Raji (cell line): ENCODE measurements around the gene PSMC6.
A peak's percentile ranks its signal among the peaks of the same experiment; 100 is the strongest.

Experiments
- POLR2A ChIP-seq: IDR thresholded peaks from 2 replicates; pipeline ENCODE4 v1.6.1; 2011; ENCODE audit warnings: low read depth, low read length, control low read depth; ENCODE audit not compliant: insufficient read depth

The PSMC6 gene

DNA sequence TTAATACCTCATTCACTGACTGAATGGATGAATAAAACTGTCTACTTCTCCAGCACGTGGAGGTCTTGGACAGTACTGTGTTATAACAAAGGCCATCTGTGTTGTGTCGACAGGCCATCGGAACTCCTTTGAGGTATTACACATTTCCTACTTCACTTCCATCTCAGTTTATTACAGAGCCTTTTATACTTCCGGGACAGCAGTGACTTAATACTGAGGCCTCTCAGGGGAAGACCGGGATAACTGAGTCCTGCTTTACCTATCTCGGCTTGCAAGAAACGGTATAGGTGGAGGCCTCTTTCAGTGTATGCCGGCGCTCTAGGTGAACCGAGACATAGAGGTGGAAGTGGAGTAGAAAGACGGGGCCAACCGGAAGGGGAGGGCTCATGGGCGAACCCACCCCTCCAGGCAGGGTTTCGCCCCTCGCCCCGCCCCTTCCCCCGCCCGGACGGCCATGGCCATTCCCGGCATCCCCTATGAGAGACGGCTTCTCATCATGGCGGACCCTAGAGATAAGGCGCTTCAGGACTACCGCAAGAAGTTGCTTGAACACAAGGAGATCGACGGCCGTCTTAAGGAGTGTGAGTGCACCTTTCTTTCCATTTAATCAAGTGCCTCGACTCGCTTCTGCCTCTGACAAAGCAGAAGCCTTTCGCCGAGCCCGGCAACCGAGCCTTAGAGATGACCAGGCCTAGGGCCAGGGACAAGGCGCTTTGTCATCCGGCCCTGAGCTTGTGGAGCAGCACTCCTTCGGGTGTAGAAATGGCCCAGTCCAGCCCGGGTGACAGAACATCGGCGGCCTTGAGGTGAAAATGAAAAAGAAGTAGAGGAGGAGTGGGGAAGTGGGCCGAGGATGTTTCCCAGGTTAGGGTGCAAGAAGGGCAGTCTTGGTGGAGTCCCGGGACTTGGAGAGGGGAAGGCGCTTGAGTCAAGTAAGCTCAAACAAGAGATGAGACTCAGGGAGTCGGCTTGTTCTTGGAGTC is at the start of gene PSMC6:
Gene PSMC6 (plus strand): TSS at position 477 of the 983 bp plus-strand sequence. CDS start 20 bp downstream, at position 497.
- peak; percentile 98 for TF ChIP-seq POLR2A

DNA sequence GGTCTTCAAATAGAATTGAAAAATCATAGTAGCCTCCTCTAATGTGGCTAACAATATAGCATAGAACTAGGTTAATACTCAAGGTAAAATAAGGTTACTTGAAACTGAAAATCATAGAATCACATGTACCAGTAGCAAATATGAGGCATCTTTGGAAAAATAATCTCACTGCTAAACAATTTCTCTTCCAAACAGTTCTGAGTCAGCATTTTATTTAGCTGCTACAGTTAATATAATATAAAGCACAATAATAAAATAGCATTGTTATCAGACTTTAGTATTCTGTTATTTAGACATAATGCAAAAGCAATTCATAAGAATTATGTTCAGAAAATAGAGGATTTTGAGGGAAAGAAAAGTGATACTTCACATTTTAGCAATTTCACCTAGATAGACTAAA is 46.7 kb upstream of the PSMC6 start:
- TF ChIP-seq POLR2A: no peak

DNA sequence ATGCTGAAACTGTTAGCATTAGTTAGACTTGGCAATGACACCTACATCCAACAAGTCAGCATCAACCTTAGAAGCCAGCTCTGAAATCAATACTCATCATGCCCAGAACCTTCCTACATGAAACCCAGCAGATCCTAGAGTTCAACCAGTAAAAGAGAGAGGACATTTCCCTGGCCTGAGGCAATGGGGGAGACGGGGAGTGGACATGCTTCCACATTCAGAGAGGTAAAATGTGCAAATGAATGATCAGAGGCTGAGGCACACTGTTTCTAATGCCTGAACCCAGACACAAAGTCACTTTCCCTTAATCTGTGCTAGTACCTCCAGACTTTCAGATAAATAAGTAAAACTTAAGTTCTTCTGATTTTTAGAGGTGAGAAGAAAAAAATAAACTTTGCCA is 46.2 kb upstream of the PSMC6 start:
- no peak for TF ChIP-seq POLR2A

DNA sequence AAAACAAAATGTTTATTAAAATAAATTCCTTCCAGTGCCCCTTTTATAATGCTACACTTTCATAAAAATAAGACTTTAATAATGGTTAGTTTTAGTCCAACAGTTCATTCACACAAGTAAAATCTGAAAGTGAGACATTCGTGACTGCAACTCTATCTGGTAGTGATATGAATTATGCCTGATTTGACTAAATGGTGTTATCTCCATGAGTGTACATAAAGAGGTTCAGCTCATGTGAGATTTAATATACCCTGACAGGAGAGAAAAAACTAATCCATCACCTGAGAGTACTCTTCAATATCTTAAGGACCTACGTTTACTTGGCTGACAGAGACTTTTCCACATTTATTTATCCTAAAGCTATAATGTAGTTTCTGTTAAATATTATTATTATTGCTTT is 45.7 kb upstream of the PSMC6 start:
- no peak for TF ChIP-seq POLR2A

DNA sequence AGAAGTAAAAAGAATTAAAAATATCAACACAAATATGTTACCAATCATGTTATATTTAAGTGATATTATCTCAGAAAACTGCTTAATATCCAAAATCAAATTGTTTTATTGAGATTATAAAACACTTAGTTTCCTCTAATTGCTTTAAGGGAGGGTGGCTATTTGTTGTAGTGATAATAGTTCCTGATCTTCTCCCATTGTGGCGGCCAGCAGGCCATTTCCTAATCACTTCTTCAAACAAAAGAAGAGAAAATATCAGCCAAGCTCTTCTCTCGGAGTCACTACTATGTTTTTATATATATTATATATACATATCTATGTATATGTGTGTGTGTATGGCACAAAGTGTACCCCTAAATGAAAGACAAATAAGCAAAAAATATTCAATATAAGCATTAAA is 43.1 kb upstream of the PSMC6 start:
- no peak for TF ChIP-seq POLR2A

DNA sequence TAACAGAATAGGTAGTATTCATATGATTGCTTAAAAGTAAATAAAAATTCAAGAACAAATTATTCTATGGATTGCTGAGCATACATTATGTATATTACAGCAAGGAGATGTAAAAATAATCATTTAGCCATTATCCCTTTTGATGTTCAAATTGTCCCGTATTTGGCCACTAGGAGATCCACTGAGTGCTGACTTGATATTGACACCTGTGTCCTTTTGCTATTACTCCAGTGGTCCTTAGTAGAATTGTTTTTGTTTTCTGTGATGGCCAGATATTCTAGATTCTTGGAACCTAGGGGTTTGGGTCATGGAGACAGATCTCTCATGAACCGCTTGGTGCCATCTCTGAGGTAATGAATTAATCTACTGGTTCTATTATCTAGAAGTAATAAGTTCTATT is 28.4 kb upstream of the PSMC6 start:
- TF ChIP-seq POLR2A: no peak

DNA sequence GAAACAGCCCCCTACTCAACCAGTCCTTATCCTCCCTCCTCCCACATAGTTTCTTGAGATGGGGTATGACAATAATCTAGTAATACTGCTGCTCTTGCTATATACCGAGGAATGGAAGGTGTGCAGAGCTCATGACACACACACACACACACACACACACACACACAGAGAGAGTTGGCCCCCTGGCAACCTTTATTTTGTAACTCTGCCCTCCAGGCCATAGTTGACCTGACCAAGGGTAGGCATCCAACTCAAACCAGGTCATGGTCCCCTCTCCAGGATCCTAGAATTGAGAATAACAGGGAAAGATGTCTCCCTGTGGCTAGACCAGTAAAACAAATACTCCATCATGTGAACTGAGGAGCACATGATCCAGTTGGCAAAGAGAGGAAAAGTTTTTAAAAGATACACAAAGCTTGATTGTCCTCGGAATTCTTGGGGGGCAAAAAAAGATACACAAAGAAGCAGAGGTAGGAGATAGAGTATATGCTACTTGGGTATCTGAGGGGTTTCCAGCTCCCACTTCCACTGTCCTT is 22.9 kb upstream of the PSMC6 start:
- no peak for TF ChIP-seq POLR2A

DNA sequence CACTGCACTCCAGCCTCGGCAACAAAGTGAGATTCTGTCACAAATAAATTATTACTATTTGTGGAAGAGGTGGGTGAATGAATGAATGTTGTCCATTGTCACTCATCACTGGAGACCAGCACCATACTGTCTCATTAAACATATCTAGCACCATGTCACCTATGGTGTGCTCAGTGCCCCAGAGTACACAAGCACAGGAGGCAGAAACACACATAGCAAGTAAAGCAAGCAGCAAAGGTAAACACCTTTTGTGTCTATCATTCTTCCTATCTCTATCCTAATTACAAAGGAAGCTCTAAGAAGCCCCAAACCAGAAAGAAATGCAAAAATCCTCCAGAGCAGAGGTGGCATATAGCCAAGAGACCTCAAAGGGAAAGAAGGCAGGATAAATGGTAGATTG is 20.8 kb upstream of the PSMC6 start:
- no peak for TF ChIP-seq POLR2A

DNA sequence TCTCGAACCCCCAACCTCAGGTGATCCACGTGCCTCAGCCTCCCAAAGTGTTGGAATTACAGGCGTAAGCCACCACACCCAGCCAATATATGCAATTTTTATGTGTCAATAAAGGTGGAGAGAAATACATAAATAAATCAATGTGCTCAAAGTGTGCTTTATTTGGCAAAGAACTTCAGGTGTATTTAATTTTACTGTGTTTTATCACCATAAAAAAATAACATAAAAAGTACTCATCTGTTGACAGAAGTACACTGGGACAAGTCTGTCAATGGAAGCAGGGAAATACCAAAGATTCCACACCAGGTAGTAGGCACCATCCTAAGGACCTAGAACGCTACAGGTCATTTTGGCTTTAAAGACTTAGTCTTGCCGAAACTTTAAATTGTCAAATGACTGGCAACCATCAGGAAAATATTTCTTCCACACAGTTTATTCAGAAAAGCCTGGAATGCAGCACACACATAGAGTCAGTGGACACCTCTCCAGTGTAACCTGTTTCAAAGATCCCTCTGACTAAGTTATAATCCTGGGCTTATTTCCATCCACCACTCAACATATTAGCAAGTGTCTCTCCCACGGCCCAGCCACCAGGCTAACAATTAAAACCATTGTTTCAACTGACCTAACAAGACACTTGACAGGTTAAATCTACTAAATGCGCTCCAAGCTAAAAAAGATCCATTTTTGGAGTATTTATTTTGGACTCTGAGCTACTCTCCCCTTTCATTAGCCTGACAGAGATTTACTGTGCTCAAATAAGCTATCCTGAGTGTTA is 15.8 kb upstream of the PSMC6 start:
- no peak for TF ChIP-seq POLR2A

DNA sequence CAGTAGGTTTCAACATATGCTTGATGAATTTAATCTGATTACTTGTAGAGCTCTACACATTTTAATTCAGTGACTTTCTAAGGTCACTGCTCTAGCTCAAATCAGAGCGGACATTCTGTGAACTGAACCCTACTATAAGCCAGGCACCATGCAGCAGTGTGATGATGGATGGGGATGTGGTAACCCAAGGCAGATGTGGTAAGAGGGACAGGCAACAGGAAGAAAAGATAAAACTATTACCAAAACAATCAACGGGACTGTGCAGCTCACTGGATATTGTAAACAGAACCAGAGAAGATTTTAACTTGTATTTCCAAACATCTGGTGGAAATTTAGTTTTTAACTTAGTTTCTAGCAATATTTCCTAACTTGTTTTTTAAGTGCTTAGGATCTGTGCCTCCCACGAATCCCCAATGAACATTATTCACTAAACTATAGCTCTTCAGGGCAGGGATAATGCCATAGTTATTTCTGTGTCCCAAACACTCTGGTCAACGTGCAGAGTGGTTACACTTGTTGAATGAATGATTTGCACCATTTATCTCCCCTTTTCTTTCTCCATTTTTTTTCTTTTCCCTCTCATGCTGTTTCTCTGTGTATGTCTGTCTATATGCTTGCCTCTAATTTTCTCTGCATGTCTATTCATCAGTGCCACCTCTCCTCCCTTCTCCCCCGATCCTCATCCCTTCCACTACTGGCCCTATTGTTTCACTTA is 14.6 kb upstream of the PSMC6 start:
- no peak for TF ChIP-seq POLR2A

DNA sequence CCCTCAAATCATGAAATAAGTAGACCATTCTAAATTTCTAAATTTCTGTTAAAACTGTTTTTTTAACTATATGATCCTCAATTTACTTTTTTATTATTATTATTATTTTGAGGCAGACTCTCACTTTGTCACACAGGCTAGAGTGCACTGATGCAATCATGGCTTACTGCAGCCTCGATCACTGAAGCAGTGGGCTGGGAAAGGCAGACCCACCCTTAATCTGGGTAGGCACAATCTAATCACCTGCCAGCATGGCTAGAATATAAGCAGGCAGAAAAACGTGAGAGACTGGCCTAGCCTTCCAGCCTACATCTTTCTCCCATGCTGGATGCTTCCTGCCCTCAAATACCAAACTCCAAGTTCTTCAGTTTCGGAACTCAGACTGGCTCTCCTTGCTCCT is 14.0 kb upstream of the PSMC6 start:
- no peak for TF ChIP-seq POLR2A

DNA sequence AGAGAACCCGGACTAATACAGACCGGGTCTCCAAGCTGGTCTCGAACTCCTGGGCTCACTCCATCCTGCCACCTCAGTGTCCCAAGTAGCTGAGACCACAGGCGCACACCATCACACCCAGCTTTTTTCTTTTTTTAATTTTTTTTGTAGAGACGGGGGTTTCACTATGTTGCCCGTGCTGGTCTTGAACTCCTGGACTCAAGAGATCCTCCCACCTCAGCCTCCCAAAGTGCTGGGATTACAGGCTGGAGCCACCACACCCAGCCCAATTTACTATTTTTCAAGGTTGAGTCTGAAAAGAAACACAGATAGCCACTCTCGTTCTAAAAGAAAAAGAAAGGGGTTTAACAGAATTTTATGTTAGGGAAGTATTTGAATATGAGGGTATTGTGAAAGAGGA is 13.5 kb upstream of the PSMC6 start:
- no peak for TF ChIP-seq POLR2A

DNA sequence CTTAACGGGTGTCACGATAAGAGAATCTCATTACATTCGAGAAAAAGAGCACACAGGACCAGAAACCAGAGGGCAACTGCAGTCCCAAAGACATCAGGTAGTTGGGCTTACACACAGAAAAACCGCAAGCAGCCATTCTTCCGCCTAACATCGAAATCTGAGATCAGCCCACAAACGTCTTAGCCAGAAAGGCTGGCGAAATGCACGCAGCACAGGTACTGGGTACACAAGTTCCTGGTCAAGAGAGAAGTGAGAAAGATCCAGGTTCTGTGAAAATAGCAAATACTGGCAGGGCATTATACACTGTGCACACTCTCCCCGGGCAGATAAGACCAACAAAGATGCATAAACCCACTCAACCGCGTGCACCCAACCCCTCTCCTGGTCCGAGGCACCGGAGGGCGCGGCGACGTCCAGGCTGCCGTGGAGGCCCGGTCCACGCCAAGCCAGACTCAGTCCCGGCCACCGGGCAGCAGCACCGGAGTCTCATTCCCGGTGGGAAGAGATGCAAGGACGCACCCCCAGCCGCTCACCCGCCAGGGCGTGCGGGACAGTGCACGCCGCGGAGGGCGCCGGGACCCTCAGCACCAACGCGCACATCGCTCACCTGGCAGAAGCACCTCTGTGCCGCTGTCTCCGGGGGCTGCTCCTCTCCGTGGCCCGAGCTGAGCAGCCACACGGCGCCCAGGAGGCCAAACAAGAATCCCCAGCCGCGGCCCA is 12.1 kb upstream of the PSMC6 start:
- peak; percentile 71 for TF ChIP-seq POLR2A

DNA sequence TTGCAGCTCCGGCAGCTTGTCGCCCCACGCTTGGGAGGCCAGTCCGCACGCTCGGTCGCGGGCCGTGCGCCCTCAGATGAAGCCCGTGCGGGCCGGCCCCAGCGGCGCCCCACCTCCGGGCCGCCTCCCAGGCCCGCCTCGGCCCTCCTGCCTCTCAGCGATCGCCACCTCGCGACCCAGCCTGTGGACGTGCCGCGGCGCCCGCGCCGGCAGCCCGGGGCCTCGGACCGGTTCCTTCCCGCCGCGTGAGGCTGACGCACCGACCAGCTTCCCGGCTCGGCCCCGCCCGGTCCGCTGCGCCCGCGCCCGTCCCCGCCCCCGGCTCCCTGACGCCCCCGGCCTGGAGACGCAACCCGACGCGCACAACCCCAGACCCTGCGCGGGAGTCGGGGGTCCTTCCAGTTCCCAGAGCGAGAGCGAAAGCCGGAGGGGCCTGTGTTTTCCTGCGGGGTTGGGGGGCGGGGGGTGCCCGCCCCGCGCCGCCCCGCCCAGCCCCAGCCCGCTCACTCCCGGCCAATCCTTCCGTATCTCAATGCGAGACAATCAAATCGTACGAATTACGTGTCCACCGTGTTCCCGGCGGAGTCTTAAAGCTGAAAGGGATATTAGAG is 11.4 kb upstream of the PSMC6 start, which contains the start of gene ERO1A:
Gene ERO1A (minus strand): TSS at position 78 of the 611 bp plus-strand sequence. CDS start 77 bp downstream, at position 1.
- peak; percentile 60 for TF ChIP-seq POLR2A

DNA sequence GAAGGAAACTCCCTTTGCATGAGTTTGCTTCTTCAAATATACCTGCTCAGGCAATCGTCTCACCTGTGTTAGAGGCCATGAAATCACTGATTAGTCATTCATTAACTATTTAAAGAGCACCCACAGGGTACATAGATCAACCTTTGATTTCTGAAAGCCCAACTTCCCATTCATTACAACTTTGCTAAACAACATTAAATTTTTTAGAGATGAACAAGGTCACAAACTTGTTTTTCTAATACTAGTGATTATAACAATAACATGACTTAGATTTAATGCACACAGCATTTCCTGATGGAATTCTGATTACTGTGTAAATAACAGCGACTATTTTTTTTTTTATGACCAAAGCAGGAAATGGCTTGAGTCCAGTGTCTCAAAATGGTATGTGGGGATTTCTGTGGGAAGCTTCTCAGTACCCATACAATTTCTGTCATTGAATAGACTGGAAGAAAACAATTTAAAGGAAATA is 6.3 kb upstream of the PSMC6 start:
- TF ChIP-seq POLR2A: no peak
